CMK (cell line): ENCODE results near the gene FBXL15.
A peak's percentile ranks its signal among the peaks of the same experiment; 100 is the strongest.

Source experiments
- DNase-seq: peaks from one replicate; pipeline ENCODE4 v3.0.0-alpha.2; 2010; ENCODE audit warnings: low read depth

FBXL15 gene

DNA sequence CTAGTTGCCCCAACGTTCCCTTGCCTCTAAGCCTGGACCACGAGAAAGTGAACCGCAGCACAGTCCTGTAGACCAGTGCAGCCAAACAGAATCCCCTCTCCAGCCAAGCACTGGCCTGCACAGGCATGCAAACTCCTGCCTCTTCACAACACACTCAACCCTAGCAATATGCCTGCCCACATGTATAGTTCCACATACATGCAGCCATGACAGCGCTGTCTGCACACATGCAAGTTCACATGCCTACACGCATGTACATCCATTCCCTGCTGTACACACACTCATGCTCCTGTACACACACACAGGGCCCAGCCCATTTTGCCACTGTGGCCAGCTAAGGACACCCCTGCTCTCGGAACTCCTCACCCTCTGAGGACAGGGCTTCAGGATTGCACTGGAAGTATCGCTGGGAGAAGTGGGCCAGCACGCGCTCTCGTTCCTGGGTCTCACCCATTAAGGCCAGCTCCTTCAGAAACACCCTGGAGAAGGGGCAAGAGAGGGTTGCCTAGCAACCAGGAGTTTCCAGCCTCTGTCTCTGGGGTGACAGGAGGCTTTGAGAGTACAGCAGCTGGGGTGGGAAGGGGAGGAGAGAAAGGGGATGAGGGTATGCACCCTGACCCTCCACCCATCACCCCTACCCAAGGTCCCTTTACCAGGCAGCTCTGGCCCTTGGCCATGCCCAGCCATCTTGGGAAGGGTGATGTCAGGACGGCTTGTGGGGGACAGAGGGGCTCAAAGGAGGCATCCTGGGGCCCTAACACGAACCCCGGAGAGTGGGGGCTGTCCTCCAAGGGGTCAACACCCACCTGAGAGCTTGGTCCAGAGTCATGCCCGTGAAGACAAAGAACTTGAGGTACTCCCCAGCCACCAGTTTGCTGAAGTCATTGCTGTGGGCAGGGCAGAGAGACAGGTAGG, 9.0 kb upstream of the FBXL15 start:
- DNase-seq = no peak

DNA sequence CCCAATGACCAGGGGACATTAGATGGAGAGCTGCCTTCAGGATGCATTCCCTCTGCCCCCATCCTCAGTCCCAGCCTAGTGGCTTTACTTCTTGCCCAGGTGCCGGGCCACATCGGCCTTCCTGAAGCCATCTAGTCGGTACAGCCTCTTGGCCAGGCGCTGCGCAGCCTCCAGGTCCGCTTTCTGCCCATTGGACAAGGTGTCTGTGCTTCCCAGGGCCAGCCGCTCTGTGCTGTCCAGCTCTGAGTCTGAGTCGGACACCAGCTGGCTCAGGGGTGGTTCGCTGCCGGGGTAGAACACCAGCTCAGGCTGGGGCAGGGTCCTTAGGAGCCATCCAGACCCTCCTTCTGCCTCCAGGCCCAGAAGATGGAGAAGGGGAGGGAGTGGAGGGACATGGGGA, 8.3 kb upstream of the FBXL15 start:
- DNase-seq = no peak

DNA sequence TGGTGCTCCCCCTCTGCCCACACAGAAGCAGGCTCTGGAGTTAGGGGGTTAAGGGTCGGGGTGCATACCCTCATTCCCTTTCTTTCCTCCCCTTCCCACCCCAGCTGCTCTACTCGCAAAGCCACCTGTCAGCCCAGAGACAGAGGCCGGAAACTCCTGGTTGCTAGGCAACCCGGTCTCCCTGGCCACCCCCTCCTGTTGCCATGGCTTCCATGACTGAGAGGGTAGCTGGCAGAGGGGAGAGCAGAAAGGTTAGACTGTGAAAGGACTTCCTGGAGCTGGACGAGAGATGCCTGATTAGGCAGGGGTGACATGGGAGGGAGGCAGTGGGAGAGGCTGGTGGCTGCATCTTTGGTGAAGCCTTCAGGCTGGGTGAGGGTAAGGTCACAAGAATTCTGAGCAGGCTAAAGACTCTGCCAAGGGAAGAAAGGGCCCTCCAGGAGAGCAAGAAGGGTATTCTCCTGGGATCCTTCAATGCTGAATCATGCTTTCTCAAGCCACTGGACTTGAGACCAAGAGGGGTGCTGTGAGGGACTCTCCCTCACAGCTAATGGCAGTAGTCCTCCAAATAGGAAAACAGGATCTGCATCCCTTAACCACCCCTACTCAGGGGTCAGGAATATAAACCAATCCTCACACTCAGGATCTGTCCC, 7.5 kb upstream of the FBXL15 start:
- DNase-seq = no peak

DNA sequence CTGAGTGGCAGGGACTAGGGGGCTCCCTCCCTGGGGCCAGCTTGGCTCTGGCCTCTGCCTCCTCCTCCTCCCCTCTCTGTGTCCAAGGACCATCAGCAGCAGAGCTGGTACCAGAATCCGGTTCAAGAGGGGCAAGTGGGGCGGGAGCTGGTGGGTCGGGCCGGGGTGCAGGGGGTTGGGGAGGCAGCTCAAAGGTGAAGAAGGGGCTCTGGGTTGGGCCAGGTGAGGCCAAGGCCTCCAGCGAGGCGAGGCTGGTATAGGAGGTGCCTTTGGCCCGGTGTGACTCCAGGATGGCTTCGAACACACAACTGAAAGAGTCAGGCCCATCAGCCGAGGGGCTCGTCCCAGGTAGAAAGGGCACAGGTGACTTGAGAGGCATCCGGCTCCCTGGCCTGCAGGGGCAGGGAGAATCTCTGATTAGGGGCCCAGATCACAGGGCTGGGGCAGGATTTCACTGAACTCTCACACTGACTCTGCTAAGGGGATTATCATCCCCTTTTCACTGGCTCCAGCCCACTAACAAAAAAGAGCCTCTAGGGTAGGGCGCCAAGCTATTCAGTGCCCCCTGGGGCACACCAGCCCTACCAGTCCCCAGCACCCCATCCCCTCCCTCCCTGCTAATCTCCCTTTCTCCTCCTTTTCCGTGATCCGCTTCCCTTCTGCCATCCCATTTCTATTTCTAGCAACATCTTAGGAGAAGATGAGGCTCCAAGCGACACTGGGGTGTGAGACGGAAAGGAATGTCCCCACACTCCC, 6.7 kb upstream of the FBXL15 start:
- DNase-seq = no peak

DNA sequence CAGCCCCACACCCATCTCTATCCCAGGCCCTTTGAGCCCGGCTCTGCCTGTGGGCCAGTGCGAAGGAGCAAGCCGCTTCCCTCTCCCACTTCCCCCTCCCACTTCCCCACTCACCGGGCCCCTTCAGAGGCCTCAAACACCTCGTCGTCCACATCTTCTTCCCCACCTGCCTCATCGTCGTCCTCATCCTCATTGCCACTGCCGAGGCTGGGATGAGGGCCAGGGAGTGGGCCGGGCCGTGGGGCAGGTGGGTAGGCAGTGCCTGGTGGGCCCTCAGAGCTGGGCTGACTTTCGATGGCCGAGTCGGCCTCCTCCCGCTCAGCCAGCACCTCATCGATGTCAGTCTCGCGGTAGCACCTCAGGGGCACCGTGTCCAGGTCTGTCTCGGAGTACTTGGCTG, 5.9 kb upstream of the FBXL15 start:
- no peak for DNase-seq

DNA sequence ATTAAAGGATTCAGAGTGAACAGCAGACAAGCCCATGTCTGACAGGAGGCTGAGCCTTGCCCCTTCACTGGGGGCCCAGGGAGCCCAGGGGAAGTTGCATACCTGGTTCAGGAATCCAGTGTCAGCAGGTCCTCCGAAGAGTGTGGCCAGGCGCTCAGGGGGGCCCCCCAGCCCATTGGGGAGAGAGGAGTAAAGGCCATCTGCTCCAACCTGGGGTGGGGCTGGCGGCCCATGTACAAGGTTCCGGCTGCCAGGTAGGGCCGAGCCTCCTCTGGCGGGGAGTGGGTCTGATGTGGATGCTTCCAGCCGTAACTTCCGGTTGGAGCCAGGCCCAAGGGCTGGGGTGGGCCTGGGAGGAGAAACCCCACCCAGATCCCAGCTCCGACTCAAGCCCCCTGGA, 4.4 kb upstream of the FBXL15 start:
- no peak for DNase-seq

DNA sequence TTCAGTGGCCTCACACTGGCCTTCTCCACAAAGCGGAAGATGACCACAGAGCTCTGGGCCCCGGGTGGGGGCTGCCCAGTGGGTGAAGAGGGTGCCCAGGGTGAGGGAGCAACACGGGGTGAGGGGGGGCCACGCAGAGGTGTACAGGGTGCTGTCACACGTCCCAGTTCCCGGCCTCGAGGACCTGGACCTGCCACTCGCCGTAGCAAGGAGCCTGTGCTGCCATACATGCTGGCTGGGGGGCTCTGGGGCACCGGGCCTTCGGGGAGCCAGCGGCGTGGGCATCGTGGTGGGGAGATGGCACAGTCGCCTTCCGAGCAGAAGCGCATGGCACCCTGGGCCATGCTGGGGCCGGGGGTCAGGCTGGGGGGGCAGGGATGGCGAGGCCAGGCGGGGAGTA, 3.9 kb upstream of the FBXL15 start:
- DNase-seq = no peak

DNA sequence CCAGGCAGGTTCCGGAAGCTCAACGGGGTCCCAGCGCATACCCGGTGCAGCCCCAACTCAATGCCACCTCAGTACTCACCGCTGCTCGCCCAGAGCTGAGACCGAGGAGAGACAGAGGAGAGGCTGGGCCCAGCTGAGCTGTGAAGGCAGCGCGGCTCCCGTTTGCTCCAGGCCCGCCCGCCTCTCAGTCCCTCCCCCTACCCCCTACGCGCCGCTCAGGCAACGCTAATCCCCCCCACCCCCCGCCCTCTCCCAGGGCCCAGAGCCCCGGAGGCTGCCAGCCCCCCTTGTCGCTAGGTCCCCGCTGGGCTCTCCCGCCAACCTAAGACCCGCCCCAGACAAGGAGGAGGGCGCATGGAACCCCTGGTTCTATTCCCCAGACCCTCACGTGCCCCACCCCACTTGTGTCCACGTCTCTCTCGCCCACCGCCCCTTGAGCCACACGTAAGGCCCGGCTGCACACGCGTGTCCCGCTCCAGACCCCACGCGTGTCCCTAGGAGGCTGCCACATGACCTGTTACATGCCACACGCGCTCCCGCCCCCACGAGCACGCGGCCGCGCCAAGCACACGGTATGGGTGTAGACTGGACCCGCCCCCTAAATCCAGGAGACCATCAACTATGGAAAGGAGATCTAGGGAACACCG, 1.9 kb upstream of the FBXL15 start, which contains the start of gene PSD:
Gene PSD (minus strand): TSS at position 164 of the 647 bp plus-strand sequence. CDS start 1,747 bp downstream, outside the sequence.
- DNase-seq = no peak

DNA sequence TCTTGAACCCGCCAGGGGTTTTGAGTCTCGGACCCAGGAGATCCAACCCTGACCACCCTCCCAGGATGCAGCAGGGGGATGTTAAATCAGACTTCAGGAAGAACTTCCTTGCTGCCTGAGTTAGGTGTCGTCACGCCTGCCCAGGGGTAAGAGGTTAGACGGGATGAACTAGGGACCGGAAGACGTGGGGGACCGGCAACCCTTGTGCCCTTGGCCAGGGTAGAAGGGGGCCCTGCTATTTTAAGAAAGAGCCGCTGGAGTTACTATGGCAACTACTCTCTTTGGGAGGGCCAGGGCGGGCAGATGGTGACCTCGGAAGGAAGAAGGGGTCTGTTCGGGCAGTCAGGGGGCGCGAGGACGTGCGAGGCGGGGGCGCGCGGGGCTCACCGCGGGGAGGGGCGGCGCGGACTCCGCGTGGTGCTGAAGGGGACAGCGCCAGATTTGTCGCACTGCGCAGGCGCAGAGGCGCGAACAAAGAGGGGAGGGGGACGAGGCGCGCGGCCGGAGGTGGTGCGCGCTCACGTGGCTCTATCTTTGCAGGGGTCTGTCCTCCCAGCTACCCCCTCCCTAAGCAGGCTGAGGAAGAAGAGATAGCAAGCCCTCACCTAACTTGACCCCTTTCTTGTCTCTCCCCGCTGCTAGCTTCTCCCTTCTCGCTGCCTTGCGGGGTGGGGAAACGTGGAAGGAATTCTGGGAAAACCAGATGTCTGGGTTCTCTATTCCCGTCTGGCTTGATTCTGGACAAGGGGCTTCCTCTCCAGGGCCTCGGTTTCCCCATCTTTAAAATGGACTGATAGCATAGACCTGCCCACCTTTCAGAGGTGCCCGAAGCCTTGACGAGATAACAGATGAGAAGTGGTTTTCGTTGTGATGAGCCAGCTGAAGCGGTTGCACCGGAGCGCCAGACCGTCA, 1.1 kb upstream of the FBXL15 start:
- DNase-seq = peak; percentile 42

DNA sequence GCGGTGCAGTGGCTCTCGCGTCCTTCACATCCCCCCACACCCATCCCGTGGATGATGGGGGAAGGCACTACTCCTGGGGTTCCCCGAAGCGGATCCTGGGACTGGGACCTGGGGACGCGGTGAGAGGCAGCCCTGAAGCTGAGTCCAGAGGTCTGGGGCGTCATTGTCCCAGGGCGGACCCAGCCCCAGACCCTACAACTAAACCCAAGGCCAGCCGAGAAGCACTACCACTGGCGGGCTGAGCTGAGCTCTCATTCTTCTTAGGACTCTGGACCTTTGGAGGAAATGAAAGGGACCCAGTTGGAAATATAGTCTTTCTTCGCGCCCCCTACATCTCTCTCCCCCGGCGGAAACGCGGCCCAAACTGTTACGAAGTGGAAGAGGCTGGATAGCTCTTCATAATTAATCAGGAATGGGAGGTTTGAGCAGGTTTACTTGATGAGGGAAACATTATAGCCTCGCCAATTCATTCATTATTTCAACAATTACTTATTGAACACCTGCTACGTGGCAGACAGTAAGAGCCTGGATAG, 389 bp upstream of the FBXL15 start:
- DNase-seq = no peak

DNA sequence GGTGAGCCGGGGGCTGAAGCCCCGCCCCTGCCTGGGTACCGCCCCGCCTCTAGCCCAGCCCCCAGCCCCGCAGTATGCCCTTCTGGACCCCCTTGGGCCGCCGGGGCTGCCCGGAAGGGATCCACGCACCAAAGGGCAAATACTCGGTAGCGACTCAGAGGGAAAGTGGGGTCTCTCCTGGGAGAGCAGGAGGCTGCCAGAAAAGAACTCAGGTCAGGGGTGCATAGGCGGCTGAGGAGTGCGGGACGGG, 796 bp downstream of the FBXL15 start:
- no peak for DNase-seq

DNA sequence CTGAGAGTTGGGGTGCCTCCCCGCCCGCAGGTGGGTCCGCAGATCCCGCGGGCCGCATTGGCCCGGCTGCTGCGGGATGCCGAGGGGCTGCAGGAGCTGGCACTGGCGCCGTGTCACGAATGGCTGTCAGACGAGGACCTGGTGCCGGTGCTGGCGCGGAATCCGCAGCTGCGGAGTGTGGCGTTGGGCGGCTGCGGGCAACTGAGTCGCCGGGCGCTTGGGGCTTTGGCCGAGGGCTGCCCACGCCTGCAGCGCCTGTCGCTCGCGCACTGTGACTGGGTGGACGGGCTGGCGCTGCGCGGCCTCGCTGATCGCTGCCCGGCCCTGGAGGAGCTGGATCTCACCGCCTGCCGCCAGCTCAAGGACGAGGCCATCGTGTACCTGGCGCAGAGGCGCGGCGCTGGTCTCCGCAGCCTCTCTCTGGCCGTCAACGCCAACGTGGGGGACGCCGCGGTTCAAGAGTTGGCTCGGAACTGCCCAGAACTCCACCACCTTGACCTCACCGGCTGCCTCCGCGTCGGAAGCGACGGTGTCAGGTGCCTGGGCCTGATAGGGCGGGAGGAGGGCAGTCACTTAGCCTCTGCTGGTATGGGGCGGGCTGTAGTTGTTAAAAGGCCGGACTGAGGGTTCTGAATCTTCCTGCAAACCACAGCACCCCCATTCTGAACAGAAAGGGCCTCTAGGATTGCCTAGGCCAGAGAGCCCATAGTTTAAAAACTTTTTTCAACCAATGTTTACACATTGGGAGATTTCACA, 1.3 kb downstream of the FBXL15 start:
- peak; percentile 64 for DNase-seq

DNA sequence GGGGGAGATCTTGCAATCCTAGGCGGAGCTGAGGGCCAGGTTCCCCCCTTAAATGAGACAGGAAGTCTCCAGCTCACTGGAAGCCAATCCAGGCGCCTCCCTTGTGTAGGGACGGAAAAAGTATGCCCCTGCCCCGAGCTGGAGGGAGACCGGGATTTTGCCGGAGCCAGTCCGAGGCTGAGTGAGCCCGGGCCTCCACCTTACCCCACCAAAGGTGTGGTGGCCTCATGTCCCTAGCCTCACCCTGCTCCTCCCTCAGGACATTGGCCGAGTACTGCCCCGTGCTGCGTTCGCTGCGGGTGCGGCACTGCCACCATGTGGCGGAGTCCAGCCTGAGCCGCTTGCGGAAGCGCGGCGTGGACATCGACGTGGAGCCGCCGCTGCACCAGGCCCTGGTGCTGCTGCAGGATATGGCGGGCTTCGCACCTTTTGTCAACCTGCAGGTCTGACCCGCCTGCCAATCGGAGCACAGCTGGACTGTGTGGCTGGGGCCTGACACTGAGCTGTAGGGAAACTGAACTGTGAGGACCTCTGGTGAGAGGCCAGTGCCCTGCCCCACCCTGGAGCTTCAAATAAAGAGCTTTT, 2.0 kb downstream of the FBXL15 start:
- DNase-seq = peak; percentile 72

DNA sequence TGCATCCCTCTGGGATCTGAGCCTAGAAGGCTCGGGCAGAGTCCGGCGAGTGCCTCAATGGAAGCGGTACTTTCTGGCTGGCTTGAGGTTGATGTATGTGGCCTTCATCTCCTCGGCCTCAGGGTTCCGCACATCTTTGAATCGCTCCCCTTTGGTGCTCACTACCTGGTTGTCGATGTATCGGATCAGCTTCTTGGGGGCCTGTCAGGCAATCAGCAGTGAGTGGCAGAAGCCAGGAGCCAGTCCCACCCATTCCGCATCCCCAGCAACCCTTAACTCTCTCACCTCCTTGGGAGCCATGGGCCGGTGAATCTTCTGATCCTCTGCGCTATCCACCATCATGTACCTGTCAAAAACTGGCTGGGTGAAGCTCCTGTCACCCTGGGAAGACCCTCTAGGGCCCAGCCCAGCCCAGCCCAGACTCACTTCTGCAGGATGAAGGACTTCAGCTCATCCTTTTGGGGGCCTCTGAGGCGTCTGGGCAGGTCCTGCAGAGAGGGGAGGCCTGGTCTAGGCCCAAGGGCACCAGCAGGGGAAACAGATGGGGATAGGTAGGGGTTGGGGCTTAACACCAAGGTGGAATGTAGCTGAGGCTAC, 2.8 kb downstream of the FBXL15 start:
- DNase-seq = no peak

DNA sequence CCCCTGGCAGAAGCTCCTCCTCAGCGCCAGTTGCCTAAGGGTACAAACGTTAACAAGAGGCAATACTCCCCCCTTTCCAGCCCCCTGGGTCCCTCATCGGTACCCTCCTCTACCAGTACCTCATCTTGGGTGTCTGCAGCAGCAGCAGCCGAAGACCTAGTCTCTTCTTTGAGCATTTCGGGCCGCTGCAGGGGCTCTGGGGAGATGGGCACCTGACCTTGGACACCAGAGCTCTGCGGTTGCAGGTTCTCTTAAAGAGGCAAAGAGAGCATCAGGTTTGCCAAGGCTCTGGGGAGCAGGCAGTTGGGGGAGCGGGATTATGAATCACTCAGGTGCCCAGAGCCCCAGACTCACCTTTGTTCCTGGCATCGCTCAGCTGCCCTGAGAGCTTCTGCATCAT, 3.5 kb downstream of the FBXL15 start:
- DNase-seq = no peak

DNA sequence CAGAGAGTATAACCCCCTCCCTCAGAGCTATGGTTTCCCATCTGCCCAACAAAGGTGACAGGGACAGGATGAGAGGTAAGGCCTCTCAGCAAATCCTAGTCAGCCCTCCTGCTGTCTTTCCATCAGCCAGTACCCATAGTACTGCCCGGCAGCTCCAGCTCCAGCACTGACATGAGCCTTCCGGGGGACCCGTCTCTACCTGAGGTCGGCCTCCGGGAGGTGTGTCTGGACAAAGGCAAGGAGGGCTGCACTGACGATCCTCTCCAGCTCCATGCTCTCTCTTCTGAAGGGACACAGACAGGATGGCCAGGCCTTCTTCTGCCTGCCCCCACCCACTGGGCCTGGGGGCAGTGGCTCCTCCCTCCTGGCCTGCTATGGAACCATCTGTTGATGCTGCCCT, 4.3 kb downstream of the FBXL15 start:
- no peak for DNase-seq

DNA sequence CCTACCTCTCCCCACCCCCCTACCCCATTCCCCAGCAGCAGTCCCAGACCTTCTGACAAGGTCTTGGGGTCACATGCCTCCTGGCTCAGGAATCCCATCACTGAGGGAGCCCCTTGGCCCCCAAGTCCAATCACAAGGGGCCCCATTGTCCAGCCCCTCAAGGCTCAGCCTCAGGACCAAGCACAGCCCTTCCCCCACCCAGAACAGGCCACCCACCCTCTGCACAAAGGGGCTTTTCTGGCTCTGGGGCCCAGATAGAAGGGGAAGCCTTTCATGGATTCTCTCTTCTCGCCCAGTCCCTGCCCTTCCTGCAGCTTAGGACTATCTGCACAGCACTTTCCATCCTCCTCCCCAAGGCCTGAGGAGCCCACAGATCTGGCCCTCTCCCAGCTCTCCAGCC, 4.8 kb downstream of the FBXL15 start:
- DNase-seq = no peak

DNA sequence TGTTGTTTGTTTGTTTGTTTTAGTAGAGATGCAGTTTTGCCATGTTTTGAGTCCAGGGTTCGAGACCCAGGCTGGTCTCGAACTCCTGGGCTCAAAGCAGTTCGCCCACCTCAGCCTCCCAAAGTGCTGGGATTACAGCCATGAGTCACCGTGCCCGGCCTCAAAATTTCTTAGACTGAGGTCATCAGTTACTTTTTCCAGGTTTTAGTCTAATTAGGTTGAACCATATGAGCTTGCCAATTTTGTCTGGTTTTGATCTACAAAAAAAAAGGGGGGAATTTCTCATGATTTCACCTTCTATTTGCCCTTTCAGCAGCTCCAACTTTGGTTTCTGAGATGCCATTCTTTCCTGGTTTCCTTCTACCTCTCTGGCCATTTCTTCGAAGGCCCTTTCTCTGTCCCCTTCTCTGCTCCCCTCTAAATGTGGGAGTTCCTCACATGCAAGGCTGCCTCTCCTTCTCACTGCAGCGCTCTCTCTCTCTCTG, 6.2 kb downstream of the FBXL15 start:
- DNase-seq = no peak

DNA sequence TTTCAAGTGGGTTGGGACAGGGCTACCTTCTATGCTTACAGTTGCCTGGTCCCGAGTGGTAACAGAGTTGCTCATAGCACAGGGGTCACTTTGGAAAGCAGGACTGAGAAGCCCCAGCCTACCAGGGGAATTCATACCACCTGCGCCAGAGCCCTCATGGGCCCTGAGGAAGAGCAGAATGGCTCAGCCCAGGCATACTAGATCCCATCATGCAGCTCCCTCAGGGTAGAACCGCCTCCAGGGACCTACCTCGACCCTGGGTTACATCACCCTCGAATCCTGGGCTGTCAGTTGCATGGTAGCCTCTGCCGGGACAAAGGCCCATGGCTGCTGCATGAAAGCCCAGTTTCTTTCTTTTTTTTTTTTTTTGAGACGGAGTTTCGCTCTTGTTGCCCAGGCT, 8.8 kb downstream of the FBXL15 start:
- DNase-seq = no peak
